ENCODE data around the gene GGT6.
A peak's percentile ranks its signal among the peaks of the same experiment; 100 is the strongest.

The GGT6 gene

DNA sequence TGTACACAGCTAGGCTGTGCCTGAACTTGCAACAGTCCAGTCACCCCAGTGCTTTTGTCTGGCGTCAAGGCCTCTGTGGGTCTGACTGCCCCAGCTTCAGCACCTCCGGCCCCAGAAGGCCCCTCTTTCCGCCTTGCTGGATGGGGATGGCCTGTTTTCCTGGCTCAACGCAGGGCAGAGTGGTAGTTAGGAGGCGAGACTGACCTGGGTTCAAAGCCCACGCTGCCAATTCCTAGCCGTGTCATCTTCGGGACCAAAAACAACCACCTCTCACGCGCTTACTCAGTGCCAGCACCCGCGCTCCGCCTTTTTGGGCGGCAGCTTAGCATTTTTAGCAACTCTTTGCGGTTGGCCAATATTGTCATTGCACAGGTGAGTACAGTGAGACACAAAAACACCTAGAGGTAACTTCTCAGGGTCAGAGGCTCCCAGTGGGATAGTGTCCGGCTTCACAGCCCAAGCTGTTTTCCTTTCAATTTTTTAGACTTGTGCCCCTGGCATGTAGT, 9.8 kb downstream of the GGT6 start:
- DNase-seq: no peak

DNA sequence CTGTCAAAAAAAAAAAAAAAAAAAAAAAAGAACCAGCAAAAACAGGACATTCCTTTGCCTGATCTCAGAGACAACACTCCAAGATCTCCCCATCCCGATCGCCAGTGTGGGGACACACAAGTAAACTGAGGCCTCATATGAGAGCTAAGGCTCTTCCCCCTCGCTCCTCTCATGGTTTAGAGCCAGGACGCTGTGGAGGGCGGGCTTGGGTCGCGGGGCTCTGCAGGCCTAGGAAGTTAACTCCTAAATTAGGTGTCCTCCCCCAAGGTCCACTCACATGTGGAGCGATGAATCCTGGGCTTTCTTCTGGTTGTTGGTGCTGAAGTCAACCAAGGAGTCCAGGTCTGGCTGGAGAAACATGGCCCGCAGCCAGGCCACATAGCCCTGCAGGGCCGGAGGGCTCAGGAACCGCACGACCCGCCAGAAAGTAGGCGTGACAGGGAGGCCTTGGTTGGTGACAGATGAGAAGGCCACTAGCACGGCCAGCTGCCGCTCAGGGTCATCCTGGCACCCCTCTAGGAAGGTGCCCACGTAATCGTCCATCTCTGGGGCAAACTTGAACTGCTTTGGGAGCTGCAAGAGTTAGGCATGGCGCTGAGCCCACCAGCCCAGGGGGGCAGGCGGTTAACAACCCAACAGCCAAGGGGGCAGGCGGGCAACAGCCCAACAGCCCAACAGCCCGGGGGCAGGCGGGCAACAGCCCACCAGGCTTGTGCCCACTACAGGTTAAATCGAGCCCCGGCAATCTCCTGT, 10.4 kb downstream of the GGT6 start:
- no peak for DNase-seq

DNA sequence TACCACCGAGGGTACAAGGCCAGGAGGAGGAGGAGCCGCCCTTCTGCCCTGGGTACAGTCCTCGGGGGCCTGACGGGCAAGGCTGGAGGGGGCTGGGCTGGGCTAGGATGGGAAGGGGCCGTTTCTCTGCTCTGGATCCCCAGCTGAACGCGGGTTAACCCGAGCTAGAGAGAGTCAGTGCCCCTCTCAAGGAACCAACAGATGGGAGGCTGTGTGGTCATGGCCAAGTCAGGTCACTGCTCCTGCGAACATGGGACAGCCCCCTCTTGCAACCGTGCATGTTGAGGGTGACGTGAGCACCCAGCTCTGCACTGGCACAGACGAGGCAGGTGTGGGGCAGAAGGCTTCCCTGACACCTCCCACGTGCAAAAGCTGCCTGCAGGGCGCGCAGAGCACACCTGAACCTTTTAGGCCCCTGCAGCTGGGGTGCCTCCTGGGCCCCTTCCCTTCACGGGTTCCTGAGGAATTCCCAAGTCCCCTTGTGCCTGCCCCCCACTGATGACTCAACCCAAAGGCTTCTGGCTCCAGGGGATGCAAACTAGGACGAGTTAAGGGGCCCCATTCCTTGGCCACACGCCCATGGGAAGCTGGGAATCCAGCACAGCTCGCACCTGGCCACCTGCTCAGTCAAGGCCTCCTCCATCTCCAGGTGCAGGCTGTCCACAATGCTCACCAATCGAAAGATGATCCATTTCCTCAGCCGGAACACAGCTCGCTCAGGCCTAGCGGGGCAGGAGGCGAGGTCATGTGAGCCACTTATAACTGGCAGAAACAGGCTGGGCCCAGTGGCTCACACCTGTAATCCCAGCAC, 11.5 kb downstream of the GGT6 start:
- peak; percentile 35 for DNase-seq

DNA sequence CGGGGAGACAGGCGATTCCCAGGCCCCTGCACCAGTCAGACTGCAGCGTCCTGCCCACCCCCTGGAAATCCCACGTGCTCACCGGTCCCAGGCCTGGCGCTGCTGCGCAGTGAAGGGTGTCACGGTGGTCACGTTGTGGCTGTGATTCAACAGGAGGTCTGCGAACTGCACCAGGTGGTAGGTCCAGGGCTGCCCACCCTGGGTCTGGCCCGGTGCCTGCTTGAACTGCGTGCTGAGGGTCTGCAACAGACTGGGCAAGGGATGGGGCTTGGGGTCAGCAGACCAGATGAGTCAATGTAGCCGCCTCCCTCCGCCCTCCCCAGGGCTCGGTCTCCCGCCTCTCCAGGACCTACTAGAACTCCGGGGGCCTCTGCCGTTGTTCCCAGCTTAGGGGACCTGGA, 12.3 kb downstream of the GGT6 start:
- DNase-seq: no peak

DNA sequence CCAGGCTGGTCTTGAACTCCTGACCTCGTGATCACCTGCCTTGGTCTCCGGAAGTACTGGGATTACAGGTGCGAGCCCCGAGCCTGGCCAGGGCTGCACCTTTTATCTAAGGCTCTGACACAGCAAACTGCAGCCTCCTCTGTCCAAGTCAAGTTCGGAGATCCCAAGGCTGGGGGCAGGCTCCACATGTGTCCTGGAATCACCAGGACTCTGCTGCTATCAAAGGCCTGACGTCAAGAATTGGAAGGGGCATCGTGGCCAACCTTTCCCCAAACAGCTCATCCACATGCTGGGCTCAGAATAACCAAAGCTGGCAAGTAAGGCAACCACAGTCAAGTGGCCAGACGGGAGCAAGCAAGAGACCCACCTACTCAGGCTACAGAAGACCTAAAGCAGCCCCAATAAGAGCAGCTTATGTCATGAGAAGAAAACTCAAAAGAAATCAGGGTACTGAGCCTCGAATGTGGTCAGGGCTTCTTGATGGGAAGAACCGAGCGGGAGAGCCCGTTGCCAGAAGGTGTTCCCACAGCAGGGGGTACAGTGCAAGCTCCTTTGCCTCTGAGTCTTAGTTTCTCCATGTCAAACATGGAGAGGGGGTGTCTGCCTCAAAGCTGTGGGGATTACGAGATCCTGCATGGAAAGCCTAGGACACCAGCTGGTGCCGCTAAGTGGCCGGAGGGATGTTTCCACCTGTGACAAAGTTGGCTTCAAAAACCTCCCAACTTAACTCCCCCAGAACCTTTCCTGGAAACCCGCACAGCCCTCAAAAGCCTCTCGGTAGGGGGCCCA, 13.1 kb downstream of the GGT6 start:
- DNase-seq: no peak

DNA sequence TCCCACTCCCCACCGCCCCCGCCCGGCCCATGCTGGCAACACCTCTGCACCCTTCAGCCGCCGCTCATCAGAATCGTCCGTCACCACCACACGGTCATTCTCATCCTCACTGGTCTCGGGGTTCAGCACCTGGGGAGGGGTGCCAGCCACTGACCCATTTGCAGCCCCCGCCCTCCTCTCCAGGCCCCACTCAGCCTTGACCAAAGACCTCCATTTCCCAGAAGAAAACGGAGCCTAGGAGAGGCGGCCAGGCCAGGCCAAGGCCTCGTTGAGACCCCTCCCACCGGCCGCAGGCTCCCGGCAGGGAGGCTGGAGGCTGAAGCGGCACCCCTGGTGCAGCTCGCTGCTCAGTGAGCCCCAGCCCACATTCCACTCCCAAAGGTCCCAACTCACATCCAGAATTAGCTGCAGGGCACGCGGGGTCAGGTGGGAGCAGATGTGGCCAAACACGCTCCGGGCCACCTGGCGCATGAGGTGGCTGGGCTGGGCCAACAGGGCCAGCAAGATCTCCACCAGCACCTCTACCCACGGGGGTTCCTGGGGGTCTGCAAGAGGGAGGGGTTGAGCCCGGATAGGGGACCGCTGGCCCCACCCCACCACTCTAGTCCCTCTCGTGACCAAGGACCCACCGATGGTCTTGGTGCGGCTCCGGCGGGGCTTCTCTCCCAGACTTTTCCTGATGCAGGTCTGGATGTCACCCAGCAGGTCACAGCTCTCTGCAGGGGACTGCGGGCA, 15.0 kb downstream of the GGT6 start:
- DNase-seq: no peak

DNA sequence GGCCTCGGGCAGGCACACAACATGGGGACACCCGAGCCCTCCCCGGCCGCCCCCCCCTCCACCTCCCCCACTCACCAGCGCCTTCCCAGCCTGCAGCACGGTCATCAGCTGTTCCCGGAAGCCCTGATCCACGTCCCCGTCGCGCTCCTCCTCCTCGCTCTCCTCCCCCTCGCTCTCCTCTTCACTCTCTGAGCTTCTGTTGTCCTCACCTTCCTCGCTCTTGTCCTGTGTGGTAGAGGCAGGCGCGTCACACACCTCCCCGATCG, 15.5 kb downstream of the GGT6 start:
- DNase-seq: no peak

DNA sequence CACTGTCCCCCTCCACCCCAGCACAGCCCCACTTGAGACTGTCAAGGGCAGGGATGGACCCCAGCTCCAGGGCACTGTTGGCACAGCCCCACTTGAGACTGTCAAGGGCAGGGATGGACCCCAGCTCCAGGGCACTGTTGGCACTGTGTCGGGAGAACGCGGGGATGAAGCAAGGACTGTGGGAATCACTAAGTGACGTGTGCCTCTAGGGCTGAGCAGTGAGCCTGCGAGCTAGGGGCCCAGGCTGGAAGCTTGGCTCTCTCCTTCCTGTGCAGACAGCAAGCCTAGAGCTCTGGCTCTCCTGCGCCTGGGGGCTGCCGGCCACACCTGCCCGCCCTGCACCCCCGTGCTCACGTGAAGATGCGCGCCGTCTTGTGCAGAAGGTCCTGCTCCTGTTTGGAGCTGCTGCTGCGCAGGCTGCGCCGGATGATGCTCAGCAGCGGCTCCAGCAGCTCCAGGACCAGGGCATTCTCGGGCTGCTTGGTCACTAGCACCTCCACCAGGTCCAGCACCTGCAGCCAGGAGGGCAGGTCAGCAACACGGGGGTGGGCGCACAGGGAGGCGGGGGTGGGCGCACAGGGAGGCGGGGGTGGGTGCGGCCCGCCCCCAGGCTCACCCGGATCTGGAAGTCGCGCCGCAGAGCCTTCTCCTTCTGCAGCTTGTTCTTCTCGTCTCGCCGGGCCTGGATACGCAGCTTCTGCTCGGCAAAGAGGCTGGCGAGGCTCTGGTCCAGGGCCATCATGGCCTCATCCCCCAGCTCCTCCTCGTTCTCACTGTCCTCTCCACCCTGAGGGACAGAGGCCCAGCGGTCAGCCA, 16.0 kb downstream of the GGT6 start:
- DNase-seq: no peak

DNA sequence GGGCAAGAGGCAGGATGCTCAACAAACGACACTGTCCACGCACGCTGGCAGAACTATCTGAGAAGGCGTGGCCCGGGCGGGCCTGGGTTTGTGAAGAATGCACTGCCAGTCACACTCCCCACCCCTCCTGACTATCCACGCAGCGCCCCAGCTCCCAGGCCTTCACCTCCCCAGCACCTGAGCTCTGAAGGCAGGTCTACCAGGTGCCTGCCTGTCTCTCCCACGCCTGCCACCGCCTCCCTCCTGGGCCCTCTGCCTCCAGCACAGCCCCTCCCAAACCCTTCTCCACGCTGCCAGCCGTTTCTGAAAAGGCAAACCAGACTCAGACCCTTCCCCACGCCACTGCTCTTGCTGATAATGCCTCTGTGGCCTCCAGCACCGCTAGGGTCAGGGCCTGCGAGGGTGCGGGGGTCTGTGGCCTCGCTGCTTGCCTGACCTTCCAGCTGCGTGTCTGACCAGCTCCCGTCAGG, 16.8 kb downstream of the GGT6 start:
- no peak for DNase-seq

DNA sequence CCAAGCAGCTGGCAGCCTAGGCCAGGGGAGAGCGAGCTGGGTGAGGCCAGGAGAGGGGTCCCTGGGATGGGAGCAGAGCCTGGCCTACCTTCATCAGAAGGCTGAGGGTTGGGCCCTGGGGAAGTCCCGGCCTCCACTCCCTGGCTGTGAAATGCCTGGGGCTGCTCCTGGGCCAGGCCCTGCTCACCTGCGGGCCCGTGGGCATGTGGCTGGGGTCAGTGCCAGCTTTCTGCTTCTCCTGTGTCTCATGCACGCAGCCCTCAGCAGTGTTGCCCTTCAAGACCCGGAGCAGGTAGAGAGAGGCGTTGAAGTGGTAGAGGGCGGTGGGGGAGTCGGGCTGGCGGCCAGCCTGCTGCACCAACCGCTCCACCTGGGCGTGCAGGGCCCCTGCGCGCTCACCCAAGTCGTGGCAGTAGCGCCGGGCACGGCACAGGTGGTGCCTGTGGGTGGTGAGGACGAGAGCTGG, 17.6 kb downstream of the GGT6 start:
- no peak for DNase-seq

DNA sequence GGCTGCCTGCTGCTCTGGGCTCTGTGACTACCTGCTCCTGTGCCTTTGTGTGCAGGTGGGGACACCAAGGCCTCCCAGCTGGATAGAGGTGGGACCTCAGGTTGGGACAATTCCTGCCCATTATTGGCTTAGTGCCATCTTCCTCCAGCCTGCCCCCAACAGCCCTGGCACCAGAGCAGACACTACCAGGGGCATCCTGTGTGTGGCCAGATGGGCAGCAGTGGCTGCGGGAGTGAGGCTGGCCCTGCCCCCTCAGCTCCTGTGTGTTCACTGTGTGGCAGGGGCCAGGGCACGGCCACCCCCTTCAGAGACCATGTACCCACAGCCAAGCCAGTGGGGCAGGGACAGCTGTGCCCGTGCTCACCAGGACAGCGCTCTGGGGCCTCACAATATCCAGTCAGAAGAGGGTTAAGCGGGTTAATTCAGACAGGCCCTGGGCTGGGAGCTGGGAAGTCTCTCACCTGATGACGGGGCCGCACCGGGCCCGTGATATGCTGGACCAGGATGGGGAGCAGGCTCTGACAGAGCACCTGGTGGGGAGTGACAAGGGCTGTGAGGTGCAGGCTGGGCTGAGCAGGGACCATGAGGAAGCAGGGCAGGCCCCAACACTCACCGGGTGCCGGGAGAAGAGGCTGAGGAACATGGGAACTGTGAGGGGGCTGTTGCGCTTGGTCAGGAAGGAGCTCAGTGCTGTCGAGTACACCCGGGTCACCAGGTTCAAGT, 18.2 kb downstream of the GGT6 start:
- no peak for DNase-seq

DNA sequence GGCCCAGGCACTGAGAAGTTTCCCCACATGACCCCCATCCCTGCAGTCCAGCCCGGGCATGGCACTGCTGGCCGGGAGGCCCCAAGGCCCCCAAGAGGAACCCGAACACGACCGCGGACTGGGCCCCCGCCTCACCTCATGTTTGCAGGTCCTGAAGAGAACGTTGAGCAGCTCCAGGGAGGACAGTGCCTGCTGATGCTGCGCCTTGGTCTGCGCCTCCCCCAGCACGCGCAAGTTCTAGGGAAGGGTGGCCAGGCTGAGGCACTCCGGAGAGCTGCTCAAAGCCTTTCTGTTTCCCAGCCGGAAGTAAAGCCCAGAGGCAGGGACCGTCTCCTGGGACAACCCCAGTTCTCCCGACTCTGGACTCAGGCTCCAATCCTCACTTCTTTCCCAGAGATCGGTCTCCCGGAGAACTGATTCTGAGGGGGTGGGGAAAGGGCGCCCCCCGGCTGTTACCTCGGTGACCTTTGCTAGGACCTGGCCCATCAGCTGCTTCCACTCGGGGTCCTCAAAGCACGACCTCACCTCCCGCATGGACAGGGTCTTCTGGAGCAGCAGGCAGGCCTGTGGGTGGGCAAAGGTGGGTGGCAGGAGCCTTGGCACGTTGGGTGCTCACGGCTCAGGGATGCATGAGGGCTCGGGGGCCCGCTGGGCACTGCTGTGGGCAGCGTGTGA, 18.9 kb downstream of the GGT6 start:
- DNase-seq: no peak

DNA sequence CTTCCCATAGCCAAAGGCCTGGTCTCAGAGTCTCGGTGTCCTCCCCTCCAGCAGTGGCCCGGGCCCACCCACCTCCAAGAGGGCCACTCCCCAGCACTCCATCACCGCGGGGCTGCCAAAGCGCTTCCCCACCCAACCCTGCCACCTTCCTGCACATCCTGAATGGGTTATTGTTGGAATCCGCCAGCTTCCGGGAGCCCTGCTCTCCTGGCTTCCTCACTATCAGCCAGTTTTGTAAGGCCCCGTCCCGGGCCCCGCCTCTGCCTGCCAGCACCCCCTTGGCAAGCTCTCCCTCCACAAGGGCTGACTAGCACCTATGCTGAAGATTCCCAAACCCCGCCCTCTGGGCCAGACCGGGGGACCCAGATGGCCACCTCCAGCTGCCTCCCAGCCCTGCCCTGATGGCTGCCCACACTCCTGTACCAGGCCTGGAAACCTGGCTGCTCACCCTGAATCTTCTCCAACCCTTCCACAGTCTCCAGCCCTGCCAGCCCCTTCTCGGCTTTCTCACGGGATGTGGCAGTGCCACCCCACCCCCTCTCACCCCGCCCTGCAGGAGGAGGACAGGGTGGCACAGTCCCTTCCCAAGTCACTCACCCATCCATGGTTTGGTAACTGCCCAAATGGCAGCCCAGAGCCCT, 19.6 kb downstream of the GGT6 start:
- no peak for DNase-seq

DNA sequence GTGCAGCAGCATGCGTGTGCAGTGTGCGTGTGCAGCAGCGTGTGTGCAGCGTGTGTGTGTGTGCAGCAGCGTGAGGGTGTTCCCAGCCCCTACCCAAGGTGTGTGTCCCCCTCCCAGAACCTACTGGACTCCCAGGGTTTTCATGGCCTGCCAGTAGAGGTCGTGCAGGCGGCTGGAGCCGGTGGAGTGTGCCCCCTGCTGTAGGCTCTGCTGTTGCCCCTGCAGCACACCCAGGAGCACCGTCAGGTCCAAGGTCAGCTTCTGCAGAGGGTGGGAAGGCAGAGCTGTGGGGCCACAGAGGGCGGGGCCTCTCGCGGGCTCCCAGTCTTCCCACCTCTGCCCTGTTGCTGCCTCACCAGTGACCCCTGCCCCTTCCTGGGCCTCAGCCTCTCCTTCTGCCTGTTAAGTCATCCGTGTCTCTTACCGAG, 20.1 kb downstream of the GGT6 start:
- no peak for DNase-seq

DNA sequence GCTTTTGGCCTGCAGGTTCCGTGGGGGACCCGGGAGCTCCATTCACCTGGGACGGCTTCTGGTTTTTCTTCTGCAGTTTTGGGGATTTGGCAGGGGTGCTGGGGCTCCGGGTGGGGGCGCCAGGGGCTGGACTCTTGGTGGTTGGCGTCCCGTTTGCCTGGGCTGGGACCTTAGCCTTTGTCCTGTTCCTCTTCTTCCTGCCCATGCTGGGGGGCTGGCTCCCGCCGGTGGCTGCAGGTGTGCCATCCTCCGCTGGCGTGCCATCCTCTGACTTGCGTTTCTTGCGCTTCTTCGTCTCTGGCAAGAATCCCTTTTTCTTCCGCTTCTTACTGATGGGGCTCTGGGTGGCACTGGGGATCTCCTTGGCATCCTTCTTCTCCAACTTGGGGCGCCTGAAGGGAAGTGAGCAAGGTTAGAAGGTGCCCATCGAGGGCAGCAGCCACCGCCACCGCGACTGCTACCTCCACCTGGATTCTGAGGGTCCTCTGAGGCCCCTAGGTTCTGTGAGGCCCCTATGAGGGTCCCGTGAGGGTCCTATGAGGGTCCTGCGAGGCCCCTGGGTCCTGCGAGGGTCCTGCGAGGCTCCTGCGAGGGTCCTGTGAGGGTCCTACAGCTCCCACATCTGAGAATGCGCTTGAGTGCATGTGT, 20.7 kb downstream of the GGT6 start:
- no peak for DNase-seq

DNA sequence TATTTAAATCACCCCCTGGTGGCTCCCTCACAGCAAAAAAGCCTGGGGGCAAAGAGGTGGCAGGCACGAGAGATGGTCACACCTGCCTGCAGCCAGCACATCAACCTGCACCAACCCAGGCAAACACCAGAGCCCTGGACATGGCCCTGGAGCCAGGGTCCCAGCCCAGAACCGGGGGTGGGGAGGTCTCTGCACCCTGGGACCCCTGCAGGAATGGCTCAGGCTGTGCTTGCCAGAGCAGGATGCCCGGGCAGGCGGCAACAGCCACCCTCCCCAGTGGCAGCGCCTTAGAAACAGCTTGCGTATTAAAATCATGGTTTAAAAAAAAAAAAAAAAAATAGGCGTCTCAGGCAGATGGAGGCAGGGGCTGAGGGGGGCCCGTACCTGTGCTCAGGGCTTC, 21.4 kb downstream of the GGT6 start:
- no peak for DNase-seq

DNA sequence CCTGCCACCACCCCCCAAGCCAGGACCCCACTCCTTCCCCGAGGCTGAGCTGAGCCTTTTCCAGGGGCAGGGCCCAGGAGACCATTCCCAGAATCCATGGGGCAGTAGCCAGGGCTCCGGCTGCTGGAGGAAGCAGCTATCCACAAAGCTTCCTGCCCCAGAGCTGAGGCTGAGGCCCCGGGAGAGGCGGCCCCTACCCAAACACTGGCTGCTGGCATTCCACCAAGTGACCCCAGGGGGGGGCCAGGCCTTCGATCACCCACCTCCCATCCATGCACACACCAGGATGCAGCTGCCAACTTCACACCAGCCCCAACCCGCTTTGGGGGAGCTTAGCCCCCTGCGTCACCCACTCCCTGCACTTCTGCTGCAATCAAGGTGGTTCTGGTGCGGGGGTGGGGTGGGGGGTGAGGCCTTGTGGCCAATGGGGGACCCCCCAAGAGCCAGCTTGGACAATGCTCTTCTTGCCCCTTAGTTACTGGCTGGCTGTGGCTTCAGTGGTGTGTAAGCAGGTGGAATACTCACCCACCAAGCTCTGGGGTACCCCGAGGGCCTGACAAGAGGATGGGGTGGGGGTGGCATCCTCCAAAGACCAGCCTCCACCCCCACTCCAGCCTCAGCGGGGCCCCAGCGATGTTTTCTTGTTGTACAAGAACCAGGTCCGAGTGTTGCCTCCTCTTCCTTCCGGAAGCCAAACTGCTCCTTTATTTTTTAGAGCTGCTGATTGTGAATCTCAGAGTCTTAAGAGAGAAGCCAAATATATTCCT, 22.0 kb downstream of the GGT6 start:
- DNase-seq: no peak

DNA sequence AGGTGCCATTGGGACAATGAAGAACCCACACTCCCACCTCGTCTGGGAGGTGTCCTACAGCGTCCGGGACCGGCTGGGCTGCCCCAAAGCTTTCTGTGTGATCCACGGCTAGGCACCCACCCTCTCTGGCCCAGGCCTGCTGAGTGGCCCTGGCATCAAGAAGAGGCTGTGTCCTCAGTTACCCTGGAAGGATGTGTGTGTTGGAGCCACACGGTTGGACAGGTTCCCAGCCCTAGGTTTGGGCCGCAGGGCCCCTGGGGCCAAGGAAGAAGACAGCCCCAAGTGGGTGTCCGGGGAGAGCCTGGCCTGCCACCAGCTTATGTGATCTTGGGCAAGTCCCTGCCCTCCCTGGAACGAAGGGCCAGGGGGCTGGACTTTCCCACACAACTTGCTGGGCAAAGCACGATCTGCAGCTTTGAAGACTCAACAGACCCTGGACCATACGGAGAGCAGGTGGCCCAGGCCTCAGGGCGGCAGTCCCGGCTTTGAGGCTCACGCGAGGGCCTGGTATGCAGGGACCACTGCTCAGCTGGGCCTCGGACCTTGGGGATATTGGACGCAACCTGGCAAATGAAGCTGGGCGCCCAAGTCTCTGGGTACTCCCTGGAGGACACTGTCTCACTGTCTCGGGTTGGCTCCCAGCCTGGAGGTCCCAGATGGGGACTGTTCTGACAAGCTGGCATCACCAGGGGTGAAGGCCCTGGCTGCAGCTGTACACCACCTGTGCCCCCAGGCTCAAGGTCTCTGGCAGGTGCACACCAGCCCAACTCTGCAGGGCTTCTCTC, 22.7 kb downstream of the GGT6 start:
- DNase-seq: no peak

Data from NCI-H510A (cell line).